ENCODE results near the gene TARBP1.
"Not testable (repeated sequence)": the region's sequence is repeated elsewhere in the genome, so short reads cannot be mapped to it uniquely, and the experiment has no call there.

The TARBP1 gene

GRCh38 chr1:234381699-234382555 lies 97.1 kb downstream of the TARBP1 start:
- H3K9ac ChIP-seq (ENCODE audit: low read length) = no peak overlapping the region
- no peaks in the 10 kb centered on the region for H3K9me3 ChIP-seq (ENCODE audit: control insufficient read depth, insufficient read depth, low read depth, low read length)
- no peaks in the 10 kb centered on the region for H3K27me3 ChIP-seq (ENCODE audit: control insufficient read depth, insufficient read depth, low read length)
- H3K36me3 ChIP-seq (ENCODE audit: control insufficient read depth, insufficient read depth, low read length) = peaks cover 37% of the 10 kb centered on the region
- no peak overlapping the region for H3K4me3 ChIP-seq (ENCODE audit: low read depth, low read length)
- H3K4me1 ChIP-seq (ENCODE audit: control insufficient read depth, insufficient read depth, low read length) = no peaks in the 10 kb centered on the region
- no peak overlapping the region for H3K27ac ChIP-seq (ENCODE audit: low read depth, low read length)

- H3K4me1 ChIP-seq (ENCODE audit: control insufficient read depth, insufficient read depth, low read length); H3K9me3 ChIP-seq (ENCODE audit: control insufficient read depth, insufficient read depth, low read depth, low read length); H3K4me3 ChIP-seq (ENCODE audit: low read depth, low read length); H3K27me3 ChIP-seq (ENCODE audit: control insufficient read depth, insufficient read depth, low read length); H3K27ac ChIP-seq (ENCODE audit: low read depth, low read length); H3K9ac ChIP-seq (ENCODE audit: low read length): not testable (repeated sequence)
- H3K36me3 ChIP-seq (ENCODE audit: control insufficient read depth, insufficient read depth, low read length) = peaks cover 52% of the 10 kb centered on the region
Measured at GRCh38 chr1:234379591-234380109, 99.3 kb downstream of the TARBP1 start.

- Histone ChIP-seq H3K36me3 (ENCODE audit: control insufficient read depth, insufficient read depth, low read length) (peaks cover 43% of the 10 kb centered on the region), H3K4me1 (ENCODE audit: control insufficient read depth, insufficient read depth, low read length) (peaks cover 8% of the 10 kb centered on the region), H3K4me3 (ENCODE audit: low read depth, low read length) (no peak overlapping the region), H3K9me3 (ENCODE audit: control insufficient read depth, insufficient read depth, low read depth, low read length) (no peaks in the 10 kb centered on the region), H3K9ac (ENCODE audit: low read length) (no peak overlapping the region), H3K27ac (ENCODE audit: low read depth, low read length) (no peak overlapping the region), H3K27me3 (ENCODE audit: control insufficient read depth, insufficient read depth, low read length) (no peaks in the 10 kb centered on the region)
Measured at GRCh38 chr1:234375672-234376071, 103.3 kb downstream of the TARBP1 start.

GRCh38 chr1:234373959-234374254 lies 105.1 kb downstream of the TARBP1 start:
- no peaks in the 10 kb centered on the region for H3K9me3 ChIP-seq (ENCODE audit: control insufficient read depth, insufficient read depth, low read depth, low read length)
- H3K4me3 ChIP-seq (ENCODE audit: low read depth, low read length) = peak overlapping the region; percentile 85
- H3K9ac ChIP-seq (ENCODE audit: low read length) = peak overlapping the region; percentile 89
- peak overlapping the region; percentile 83 for H3K27ac ChIP-seq (ENCODE audit: low read depth, low read length)
- H3K4me1 ChIP-seq (ENCODE audit: control insufficient read depth, insufficient read depth, low read length) = peaks cover 8% of the 10 kb centered on the region
- peaks cover 31% of the 10 kb centered on the region for H3K36me3 ChIP-seq (ENCODE audit: control insufficient read depth, insufficient read depth, low read length)
- no peaks in the 10 kb centered on the region for H3K27me3 ChIP-seq (ENCODE audit: control insufficient read depth, insufficient read depth, low read length)

- Histone ChIP-seq H3K27ac (ENCODE audit: low read depth, low read length) (peak within 1 kb of the TSS; percentile 83), H3K27me3 (ENCODE audit: control insufficient read depth, insufficient read depth, low read length) (no peaks in the 10 kb centered on the region), H3K9me3 (ENCODE audit: control insufficient read depth, insufficient read depth, low read depth, low read length) (no peaks in the 10 kb centered on the region), H3K4me1 (ENCODE audit: control insufficient read depth, insufficient read depth, low read length) (peaks cover 8% of the 10 kb centered on the region), H3K36me3 (ENCODE audit: control insufficient read depth, insufficient read depth, low read length) (peaks cover 29% of the 10 kb centered on the region), H3K9ac (ENCODE audit: low read length) (peak within 1 kb of the TSS; percentile 89), H3K4me3 (ENCODE audit: low read depth, low read length) (peak within 1 kb of the TSS; percentile 85)
Measured at GRCh38 chr1:234373064-234373958, 105.7 kb downstream of the TARBP1 start, which contains the start of gene COA6. COA6 (plus strand) TSS chr1:234373456; CDS start chr1:234373467, 11 bp downstream.

GRCh38 chr1:234372011-234372757 lies 106.8 kb downstream of the TARBP1 start:
- Histone ChIP-seq H3K4me1 (ENCODE audit: control insufficient read depth, insufficient read depth, low read length) (peaks cover 8% of the 10 kb centered on the region), H3K27me3 (ENCODE audit: control insufficient read depth, insufficient read depth, low read length) (no peaks in the 10 kb centered on the region), H3K9me3 (ENCODE audit: control insufficient read depth, insufficient read depth, low read depth, low read length) (no peaks in the 10 kb centered on the region), H3K27ac (ENCODE audit: low read depth, low read length) (no peak overlapping the region), H3K9ac (ENCODE audit: low read length) (no peak overlapping the region), H3K4me3 (ENCODE audit: low read depth, low read length) (peak overlapping the region; percentile 85), H3K36me3 (ENCODE audit: control insufficient read depth, insufficient read depth, low read length) (peaks cover 18% of the 10 kb centered on the region)

- no peak overlapping the region for H3K9ac ChIP-seq (ENCODE audit: low read length)
Measured at GRCh38 chr1:234371414-234371813, 107.6 kb downstream of the TARBP1 start.

GRCh38 chr1:234369784-234370183 lies 109.2 kb downstream of the TARBP1 start:
- Histone ChIP-seq H3K4me1 (ENCODE audit: control insufficient read depth, insufficient read depth, low read length) (peaks cover 8% of the 10 kb centered on the region), H3K9ac (ENCODE audit: low read length) (no peak overlapping the region), H3K27ac (ENCODE audit: low read depth, low read length) (no peak overlapping the region), H3K36me3 (ENCODE audit: control insufficient read depth, insufficient read depth, low read length) (no peaks in the 10 kb centered on the region), H3K4me3 (ENCODE audit: low read depth, low read length) (no peak overlapping the region), H3K9me3 (ENCODE audit: control insufficient read depth, insufficient read depth, low read depth, low read length) (no peaks in the 10 kb centered on the region), H3K27me3 (ENCODE audit: control insufficient read depth, insufficient read depth, low read length) (no peaks in the 10 kb centered on the region)

More at GRCh38 chr1:234371414-234371813, 107.6 kb downstream of the TARBP1 start:
- Histone ChIP-seq H3K4me3 (ENCODE audit: low read depth, low read length) (no peak overlapping the region), H3K36me3 (ENCODE audit: control insufficient read depth, insufficient read depth, low read length) (peaks cover 13% of the 10 kb centered on the region), H3K9me3 (ENCODE audit: control insufficient read depth, insufficient read depth, low read depth, low read length) (no peaks in the 10 kb centered on the region), H3K27ac (ENCODE audit: low read depth, low read length) (no peak overlapping the region), H3K4me1 (ENCODE audit: control insufficient read depth, insufficient read depth, low read length) (peaks cover 8% of the 10 kb centered on the region), H3K27me3 (ENCODE audit: control insufficient read depth, insufficient read depth, low read length) (no peaks in the 10 kb centered on the region)

GRCh38 chr1:234369033-234369430 lies 109.9 kb downstream of the TARBP1 start:
- no peaks in the 10 kb centered on the region for H3K36me3 ChIP-seq (ENCODE audit: control insufficient read depth, insufficient read depth, low read length)
- H3K4me1 ChIP-seq (ENCODE audit: control insufficient read depth, insufficient read depth, low read length) = peaks cover 4% of the 10 kb centered on the region; the same call in 1 of the 2 replicates
- H3K27me3 ChIP-seq (ENCODE audit: control insufficient read depth, insufficient read depth, low read length) = no peaks in the 10 kb centered on the region
- no peak overlapping the region for H3K4me3 ChIP-seq (ENCODE audit: low read depth, low read length)
- no peaks in the 10 kb centered on the region for H3K9me3 ChIP-seq (ENCODE audit: control insufficient read depth, insufficient read depth, low read depth, low read length)
- H3K27ac ChIP-seq (ENCODE audit: low read depth, low read length) = no peak overlapping the region
- H3K9ac ChIP-seq (ENCODE audit: low read length) = no peak overlapping the region

GRCh38 chr1:234368320-234369032 lies 110.5 kb downstream of the TARBP1 start:
- Histone ChIP-seq H3K4me3 (ENCODE audit: low read depth, low read length) (no peak overlapping the region), H3K27me3 (ENCODE audit: control insufficient read depth, insufficient read depth, low read length) (no peaks in the 10 kb centered on the region), H3K9ac (ENCODE audit: low read length) (no peak overlapping the region), H3K4me1 (ENCODE audit: control insufficient read depth, insufficient read depth, low read length) (peaks cover 4% of the 10 kb centered on the region; the same call in 1 of the 2 replicates), H3K36me3 (ENCODE audit: control insufficient read depth, insufficient read depth, low read length) (no peaks in the 10 kb centered on the region), H3K9me3 (ENCODE audit: control insufficient read depth, insufficient read depth, low read depth, low read length) (no peaks in the 10 kb centered on the region), H3K27ac (ENCODE audit: low read depth, low read length) (no peak overlapping the region)
